Stimulated activated CD4-positive, alpha-beta T cell treated with anti-CD3 and anti-CD28 coated beads, Interleukin-4, amount 100 ng/mL, for 24 hours (primary cell): Measurements from ENCODE around the gene FAF1.

Experiments used
- DNase-seq: peaks from one replicate; pipeline ENCODE4 v3.0.0-alpha.2; 2020

FAF1 gene

GRCh38 chr1:50693829-50694228 lies 266.2 kb downstream of the FAF1 start:
- no peak for DNase-seq

GRCh38 chr1:50684185-50684584 lies 275.9 kb downstream of the FAF1 start:
- DNase-seq: no peak

- no peak for DNase-seq
These were observed 278.1 kb downstream of the FAF1 start for GRCh38 chr1:50681931-50682330.

GRCh38 chr1:50667710-50668356 lies 292.2 kb downstream of the FAF1 start:
- DNase-seq: no peak

- no peak for DNase-seq
These were observed 292.8 kb downstream of the FAF1 start for GRCh38 chr1:50667272-50667671.

- DNase-seq: no peak
These were observed 293.2 kb downstream of the FAF1 start for GRCh38 chr1:50666849-50667248.

- DNase-seq: no peak
These were observed 294.7 kb downstream of the FAF1 start for GRCh38 chr1:50665413-50665812.

GRCh38 chr1:50661626-50662025 lies 298.4 kb downstream of the FAF1 start:
- no peak for DNase-seq

GRCh38 chr1:50659107-50659662 lies 300.9 kb downstream of the FAF1 start:
- DNase-seq: no peak

- DNase-seq: no peak
These were observed 301.5 kb downstream of the FAF1 start for GRCh38 chr1:50658459-50659076.

GRCh38 chr1:50656931-50657330 lies 303.1 kb downstream of the FAF1 start:
- DNase-seq: no peak

- DNase-seq: no peak
These were observed 308.4 kb downstream of the FAF1 start for GRCh38 chr1:50651476-50652263.

- no peak for DNase-seq
These were observed 313.5 kb downstream of the FAF1 start for GRCh38 chr1:50646526-50646925.

GRCh38 chr1:50645139-50645538 lies 314.9 kb downstream of the FAF1 start:
- DNase-seq: no peak

- DNase-seq: no peak
These were observed 315.5 kb downstream of the FAF1 start for GRCh38 chr1:50644447-50645105.

GRCh38 chr1:50637460-50637859 lies 322.6 kb downstream of the FAF1 start:
- DNase-seq: no peak

GRCh38 chr1:50634251-50634650 lies 325.8 kb downstream of the FAF1 start:
- no peak for DNase-seq

- no peak for DNase-seq
These were observed 326.6 kb downstream of the FAF1 start for GRCh38 chr1:50633465-50633864.

GRCh38 chr1:50631161-50631560 lies 328.9 kb downstream of the FAF1 start:
- no peak for DNase-seq

- DNase-seq: no peak
These were observed 337.8 kb downstream of the FAF1 start for GRCh38 chr1:50622259-50622658.

- no peak for DNase-seq
These were observed 339.3 kb downstream of the FAF1 start for GRCh38 chr1:50620680-50621329.

GRCh38 chr1:50615036-50615750 lies 344.9 kb downstream of the FAF1 start:
- no peak for DNase-seq
